AG09309 (cell line): ENCODE data around the gene RAB3C.

ENCODE experiments used
- DNase-seq: peaks from one replicate; pipeline ENCODE4 v3.0.0-alpha.2; 2010; ENCODE audit warnings: low read depth
- H3K4me3 ChIP-seq: 2 replicates; pipeline ENCODE4 v1.5.1; 2011; ENCODE audit warnings: mild to moderate bottlenecking, low read depth, low read length, moderate library complexity; ENCODE audit not compliant: control insufficient read depth
- CTCF ChIP-seq: IDR thresholded peaks from 2 replicates; pipeline ENCODE4 v1.5.1; 2011; ENCODE audit warnings: mild to moderate bottlenecking, low read depth, low read length, inconsistent platforms; ENCODE audit not compliant: insufficient read depth, control insufficient read depth; ENCODE audit errors: missing control alignments

RAB3C gene

GRCh38 chr5:58818465-58818864 is 235.6 kb downstream of the RAB3C start:
- no peak for TF ChIP-seq CTCF
- DNase-seq, result no peak
- no peak overlapping the region for H3K4me3 ChIP-seq

GRCh38 chr5:58825441-58825840 is 242.6 kb downstream of the RAB3C start:
- no peak overlapping the region for H3K4me3 ChIP-seq
- DNase-seq, result no peak
- TF ChIP-seq CTCF, result no peak

- no peak for DNase-seq
- H3K4me3 ChIP-seq, result no peak overlapping the region
- TF ChIP-seq CTCF, result no peak
Measured at GRCh38 chr5:58825899-58826298, 243.0 kb downstream of the RAB3C start.

- DNase-seq, result no peak
- no peak for TF ChIP-seq CTCF
- no peak overlapping the region for H3K4me3 ChIP-seq
Measured at GRCh38 chr5:58827463-58827862, 244.6 kb downstream of the RAB3C start.

- no peak for DNase-seq
- H3K4me3 ChIP-seq, result no peak overlapping the region
- TF ChIP-seq CTCF, result no peak
Measured at GRCh38 chr5:58828258-58828657, 245.4 kb downstream of the RAB3C start.

- no peak for DNase-seq
- no peak for TF ChIP-seq CTCF
- H3K4me3 ChIP-seq, result no peak overlapping the region
Measured at GRCh38 chr5:58834242-58835225, 251.7 kb downstream of the RAB3C start.
